OCI-LY7 (cell line): Measurements from ENCODE around the gene VPS39. TPM values are rescaled to one million over a fixed set of nuclear protein-coding genes. Genes with fewer than 3 reads are reported as not detected.

Experiments used
- BruUV-seq: library from RNA; stranded (reverse); fragments of 400-500 nt; replicated peaks from 2 replicates; lab custom pipeline; 2021; lab: Mats Ljungman, UMichigan
- CTCF ChIA-PET: fragments of 300-600 bp; sonication (Branson Sonifier 250); formaldehyde crosslinking; loops from one replicate; lab custom pipeline; 2022; ENCODE audit warnings: antibody characterized with exemption; ENCODE audit not compliant: unreplicated experiment; lab: Charles Lee
- POLR2A ChIA-PET: fragments of 300-600 bp; sonication (Branson Sonifier 250); formaldehyde crosslinking; loops from one replicate; lab custom pipeline; 2022; ENCODE audit warnings: antibody characterized with exemption; lab: Charles Lee
- DNase-seq: peaks from one replicate; pipeline ENCODE4 v3.0.0-alpha.2; 2015; ENCODE audit warnings: low spot score
- H2AFZ ChIP-seq: fragments of 200-600 bp; sonication (generic), shearing (Covaris generic); 2 replicates; pipeline ENCODE4 v1.6.1; 2014; ENCODE audit warnings: mild to moderate bottlenecking, antibody characterized with exemption, low read length, moderate library complexity
- H3K27ac ChIP-seq: fragments of 200-600 bp; sonication (generic); 2 replicates; pipeline ENCODE4 v1.5.1; 2014; ENCODE audit warnings: mixed run types, low read depth, mild to moderate bottlenecking, moderate library complexity, low read length, inconsistent platforms; ENCODE audit not compliant: poor library complexity, severe bottlenecking
- H3K36me3 ChIP-seq: fragments of 200-600 bp; sonication (generic); 2 replicates; pipeline ENCODE4 v1.6.1; 2014; ENCODE audit warnings: mild to moderate bottlenecking, antibody characterized with exemption, low read length, moderate library complexity, mixed read lengths; ENCODE audit not compliant: insufficient read depth
- H3K4me1 ChIP-seq: fragments of 200-600 bp; sonication (generic); 2 replicates; pipeline ENCODE4 v1.5.1; 2014; ENCODE audit warnings: mild to moderate bottlenecking, low read length; ENCODE audit not compliant: insufficient read depth, poor library complexity, severe bottlenecking
- H3K4me2 ChIP-seq: fragments of 200-600 bp; sonication (generic); 2 replicates; pipeline ENCODE4 v1.6.1; 2014; ENCODE audit warnings: mild to moderate bottlenecking, low read length
- H3K4me3 ChIP-seq: fragments of 200-600 bp; sonication (generic); 2 replicates; pipeline ENCODE4 v1.5.1; 2014; ENCODE audit warnings: mild to moderate bottlenecking, low read depth, low read length; ENCODE audit not compliant: poor library complexity, severe bottlenecking
- H3K79me2 ChIP-seq: fragments of 200-600 bp; sonication (generic); 2 replicates; pipeline ENCODE4 v1.6.1; 2016; ENCODE audit warnings: low read depth, mild to moderate bottlenecking, low read length, moderate library complexity, mixed read lengths; ENCODE audit not compliant: insufficient read depth
- H3K9me2 ChIP-seq: fragments of 200-600 bp; sonication (generic); 2 replicates; pipeline ENCODE4 v1.6.1; 2016; ENCODE audit warnings: mild to moderate bottlenecking, low read length, mixed read lengths; ENCODE audit not compliant: insufficient read depth
- H3K9me3 ChIP-seq: fragments of 200-600 bp; sonication (generic); 2 replicates; pipeline ENCODE4 v1.6.1; 2014; ENCODE audit warnings: mild to moderate bottlenecking, mixed run types, low read length, mixed read lengths
- H4K20me1 ChIP-seq: fragments of 200-600 bp; sonication (generic); 2 replicates; pipeline ENCODE4 v1.6.1; 2014; ENCODE audit warnings: mild to moderate bottlenecking, antibody characterized with exemption, low read length, moderate library complexity, mixed read lengths; ENCODE audit not compliant: insufficient read depth
- EZH2phosphoT487 ChIP-seq: fragments of 200-600 bp; sonication (generic); IDR thresholded peaks from 2 replicates; pipeline ENCODE4 v1.6.1; 2018; ENCODE audit warnings: low read depth, borderline replicate concordance, mild to moderate bottlenecking, mixed run types, antibody characterized with exemption, low read length, moderate library complexity, mixed read lengths
- intact Hi-C: fragments of 100-400 bp; cut with micrococcal nuclease; formaldehyde crosslinking; loops from one replicate; pipeline ENCODE4 v1.10.0; 2022; ENCODE audit not compliant: unreplicated experiment
- total RNA-seq, 2 experiments: library from RNA; depleted of rRNA in 1 of 2; stranded (reverse); fragments of >200 nt in 1 of 2; shearing (Covaris generic) in 1 of 2; gene quantifications; 2 replicates each; pipeline ENCODE4 v1.2.3, GENCODE V29; 2014 to 2022
- TF ChIP-seq, protein P1 (sequence below): fragments of 200-600 bp; sonication (generic); conservative IDR thresholded peaks from 2 replicates; pipeline ENCODE4 v1.5.1; 2014; ENCODE audit warnings: mild to moderate bottlenecking, antibody characterized with exemption, low read length, moderate library complexity, mixed read lengths

VPS39 gene
- total RNA-seq, 2 experiments from 2014 or later, result 25.1 to 60.5 TPM

DNA sequence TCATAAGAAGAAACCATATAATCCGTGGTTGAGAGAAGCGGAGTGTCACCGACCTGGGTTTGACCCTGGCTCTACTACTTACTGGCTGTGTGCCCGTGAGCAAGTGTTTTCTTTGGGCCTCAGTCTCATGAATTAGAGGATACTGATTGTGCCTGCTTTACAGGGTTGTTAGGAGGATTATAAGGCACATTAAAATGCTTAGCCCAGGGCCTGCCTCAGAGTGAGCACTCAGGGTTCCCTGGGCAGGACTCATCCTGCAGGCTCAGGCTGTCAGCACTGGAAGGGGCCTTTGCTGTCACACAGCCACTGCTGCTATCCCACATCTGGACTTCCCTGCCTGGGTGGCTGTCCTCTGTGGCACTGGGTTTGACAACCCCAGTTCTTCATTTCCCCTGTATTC is 56.4 kb downstream of the VPS39 start:
- no peaks in the 10 kb centered on the region for H3K36me3 ChIP-seq
- intact Hi-C loops, result no loop called here
- no peaks in the 10 kb centered on the region for H3K9me3 ChIP-seq
- no peaks in the 10 kb centered on the region for H4K20me1 ChIP-seq
- no peak overlapping the region for H3K4me2 ChIP-seq
- ChIA-PET CTCF (no interaction called here), POLR2A (no interaction called here)
- H2AFZ ChIP-seq, result no peak overlapping the region
- no peak overlapping the region for H3K27ac ChIP-seq
- no TSS peak for BruUV-seq
- no peak for TF ChIP-seq EZH2phosphoT487
- TF ChIP-seq, protein P1, sequence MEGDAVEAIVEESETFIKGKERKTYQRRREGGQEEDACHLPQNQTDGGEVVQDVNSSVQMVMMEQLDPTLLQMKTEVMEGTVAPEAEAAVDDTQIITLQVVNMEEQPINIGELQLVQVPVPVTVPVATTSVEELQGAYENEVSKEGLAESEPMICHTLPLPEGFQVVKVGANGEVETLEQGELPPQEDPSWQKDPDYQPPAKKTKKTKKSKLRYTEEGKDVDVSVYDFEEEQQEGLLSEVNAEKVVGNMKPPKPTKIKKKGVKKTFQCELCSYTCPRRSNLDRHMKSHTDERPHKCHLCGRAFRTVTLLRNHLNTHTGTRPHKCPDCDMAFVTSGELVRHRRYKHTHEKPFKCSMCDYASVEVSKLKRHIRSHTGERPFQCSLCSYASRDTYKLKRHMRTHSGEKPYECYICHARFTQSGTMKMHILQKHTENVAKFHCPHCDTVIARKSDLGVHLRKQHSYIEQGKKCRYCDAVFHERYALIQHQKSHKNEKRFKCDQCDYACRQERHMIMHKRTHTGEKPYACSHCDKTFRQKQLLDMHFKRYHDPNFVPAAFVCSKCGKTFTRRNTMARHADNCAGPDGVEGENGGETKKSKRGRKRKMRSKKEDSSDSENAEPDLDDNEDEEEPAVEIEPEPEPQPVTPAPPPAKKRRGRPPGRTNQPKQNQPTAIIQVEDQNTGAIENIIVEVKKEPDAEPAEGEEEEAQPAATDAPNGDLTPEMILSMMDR, result no peak
- H3K9me2 ChIP-seq, result no peaks in the 10 kb centered on the region
- no peaks in the 10 kb centered on the region for H3K4me1 ChIP-seq
- no peak for DNase-seq
- H3K4me3 ChIP-seq, result no peak overlapping the region
- H3K79me2 ChIP-seq, result no peaks in the 10 kb centered on the region

DNA sequence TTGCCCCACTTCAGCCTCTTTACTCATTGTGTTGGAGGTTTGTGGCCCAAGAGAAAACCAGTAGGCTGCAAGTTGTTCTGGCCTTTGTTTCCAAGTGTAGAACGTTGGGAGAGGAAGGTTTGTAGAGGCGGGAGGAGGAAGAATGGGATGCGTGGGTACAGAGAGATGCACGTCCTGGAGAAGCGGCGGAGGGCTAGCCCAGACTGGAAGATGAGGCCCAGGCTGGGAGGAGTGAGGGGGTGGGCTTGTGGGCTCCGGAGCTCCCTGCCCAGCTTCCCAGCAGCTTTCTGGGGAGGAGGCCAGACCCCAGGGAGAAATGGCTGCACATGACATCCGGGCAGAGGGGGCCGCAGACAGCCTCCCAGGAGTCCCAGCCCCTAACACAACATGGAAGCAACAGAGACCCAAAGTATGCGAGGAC is 57.0 kb downstream of the VPS39 start:
- no peak for DNase-seq
- intact Hi-C loops, result no loop called here
- Histone ChIP-seq H3K4me3 (no peak overlapping the region), H3K9me3 (no peaks in the 10 kb centered on the region), H3K27ac (no peak overlapping the region), H4K20me1 (no peaks in the 10 kb centered on the region), H3K4me2 (no peak overlapping the region), H3K4me1 (no peaks in the 10 kb centered on the region), H2AFZ (no peak overlapping the region), H3K9me2 (no peaks in the 10 kb centered on the region), H3K36me3 (no peaks in the 10 kb centered on the region), H3K79me2 (no peaks in the 10 kb centered on the region)
- ChIA-PET POLR2A (no interaction called here), CTCF (no interaction called here)
- BruUV-seq, result no TSS peak
- TF ChIP-seq, protein P1, result no peak
- TF ChIP-seq EZH2phosphoT487, result no peak

DNA sequence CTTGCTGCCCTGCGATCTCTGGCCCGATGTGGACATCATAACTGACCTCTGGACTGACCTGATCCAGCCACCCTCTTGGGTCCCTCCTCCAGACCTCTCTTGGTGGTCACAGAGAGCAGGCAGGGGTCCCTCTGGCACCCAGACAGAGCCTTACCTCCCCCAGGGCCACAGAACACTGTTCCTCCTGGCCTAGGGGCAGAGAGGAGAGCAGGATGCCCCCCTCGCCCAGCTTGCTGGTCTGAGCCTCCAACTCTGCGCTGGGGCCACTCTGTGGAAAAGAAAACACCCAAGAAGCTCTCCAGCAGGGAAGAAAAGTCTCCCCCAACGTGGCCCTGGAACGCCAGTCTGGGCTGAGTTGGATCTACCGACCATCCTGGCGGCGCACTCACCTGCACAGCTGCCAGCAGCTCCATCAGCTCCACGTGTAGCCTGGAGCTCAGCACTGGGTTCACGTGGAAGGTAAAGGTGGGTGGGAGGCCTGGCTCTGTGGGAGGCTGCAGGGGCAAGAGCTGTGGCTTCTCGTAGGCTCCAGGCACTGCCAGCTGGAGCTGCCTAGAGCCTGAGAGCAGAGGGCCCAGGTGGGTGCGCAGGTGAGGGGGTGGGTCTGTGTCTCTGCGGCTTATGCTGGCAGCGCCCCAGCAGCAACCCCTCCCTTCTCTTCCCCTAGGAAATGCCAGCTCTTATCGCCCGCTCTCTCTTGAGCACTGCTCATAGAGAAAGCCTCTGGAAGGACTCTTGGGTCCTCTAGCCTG is 57.7 kb downstream of the VPS39 start:
- no TSS peak for BruUV-seq
- Histone ChIP-seq H3K4me2 (no peak overlapping the region), H3K27ac (no peak overlapping the region), H2AFZ (no peak overlapping the region), H3K36me3 (no peaks in the 10 kb centered on the region), H3K9me2 (no peaks in the 10 kb centered on the region), H3K4me1 (no peaks in the 10 kb centered on the region), H4K20me1 (no peaks in the 10 kb centered on the region), H3K4me3 (no peak overlapping the region), H3K79me2 (no peaks in the 10 kb centered on the region), H3K9me3 (no peaks in the 10 kb centered on the region)
- CTCF ChIA-PET, result no interaction called here
- POLR2A ChIA-PET, result no interaction called here
- DNase-seq, result no peak
- intact Hi-C loops, result no loop called here
- no peak for TF ChIP-seq EZH2phosphoT487
- TF ChIP-seq, protein P1, result no peak
